ENCODE results near the gene PDE6D. TPM values are rescaled to one million over a fixed set of nuclear protein-coding genes. Genes with fewer than 3 reads are reported as not detected.
A peak's percentile ranks its signal among the peaks of the same experiment; 100 is the strongest.

The PDE6D gene
- total and polyA plus RNA-seq, 2 of the 13 experiments (the other 11 are each of a cell fraction or from before 2014, with no cell fraction given), result 14.1 to 23.2 TPM

DNA sequence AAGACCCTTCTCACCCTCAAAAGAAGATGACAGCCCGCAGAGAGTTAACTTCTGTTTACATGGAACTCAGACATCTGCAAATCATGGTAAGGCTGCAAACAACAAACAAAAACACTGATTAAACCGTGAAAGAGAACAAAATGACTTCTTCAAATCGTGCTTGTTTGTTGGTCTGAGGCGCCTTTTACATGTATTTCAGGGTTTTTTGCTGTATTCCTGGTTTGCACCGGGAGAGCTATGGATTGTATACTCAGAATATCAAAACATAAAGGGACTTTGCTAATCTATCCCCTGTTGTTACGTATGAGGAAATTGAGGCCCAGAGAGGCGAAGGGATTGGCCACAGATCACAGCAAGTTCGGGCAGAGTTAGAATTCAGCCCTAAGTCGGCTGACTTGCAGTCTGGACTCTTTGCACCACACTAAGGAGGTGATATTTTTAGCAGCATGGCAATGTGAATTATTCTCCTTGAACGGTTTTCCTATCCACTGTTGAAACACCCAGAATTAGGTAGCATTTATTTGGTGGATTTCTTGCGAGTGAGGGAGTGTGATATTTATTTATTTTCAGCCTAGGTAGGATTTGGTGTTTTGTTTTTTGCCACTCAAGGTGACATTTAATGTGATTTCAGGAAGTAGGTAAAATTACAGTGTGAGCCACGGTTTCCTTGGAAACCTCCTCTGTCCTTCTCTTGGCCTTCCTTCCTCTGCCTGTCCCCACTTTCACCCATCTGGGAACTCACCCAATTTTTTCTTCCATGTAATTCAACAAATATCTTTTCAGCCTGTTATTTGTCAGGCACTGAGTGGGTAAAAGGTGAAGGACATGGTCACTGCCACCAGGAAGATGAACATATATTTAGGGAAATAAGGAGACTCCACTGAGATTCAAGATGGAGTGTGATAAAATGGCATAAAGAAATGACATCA is 980 bp upstream of the PDE6D start (continued):
- no peak for TF ChIP-seq ZNF607 (CRISPR knock-in tag; IDR thresholded peaks at IDR 0.05; ENCODE audit: borderline replicate concordance)
- TF ChIP-seq ZNF569 (CRISPR knock-in tag; IDR thresholded peaks at IDR 0.05; ENCODE audit: borderline replicate concordance), result no peak
- TF ChIP-seq ASH2L (IDR thresholded peaks at IDR 0.05; ENCODE audit: insufficient read length, low read depth, low read length), result no peak
- TF ChIP-seq ZC3H13 (CRISPR knock-in tag; IDR thresholded peaks at IDR 0.05), result no peak
- no peak for TF ChIP-seq SAP130 (CRISPR knock-in tag; IDR thresholded peaks at IDR 0.05; ENCODE audit: low read depth)
- no peak for TF ChIP-seq SETDB1 (CRISPR knock-in tag; IDR thresholded peaks at IDR 0.05; ENCODE audit: borderline replicate concordance)
- TF ChIP-seq ESRRA (CRISPR knock-in tag; IDR thresholded peaks at IDR 0.05; ENCODE audit: low read depth), result 0 out of 2 replicates have a peak, but pooled peaks have one; percentile 9
- TF ChIP-seq NR3C1 (CRISPR knock-in tag; IDR thresholded peaks at IDR 0.05), result no peak
- no peak for TF ChIP-seq ZNF333 (CRISPR knock-in tag; IDR thresholded peaks at IDR 0.05; ENCODE audit: borderline replicate concordance)
- TF ChIP-seq FOXO1 (CRISPR knock-in tag; IDR thresholded peaks at IDR 0.05), result no peak
- TF ChIP-seq, protein P1, sequence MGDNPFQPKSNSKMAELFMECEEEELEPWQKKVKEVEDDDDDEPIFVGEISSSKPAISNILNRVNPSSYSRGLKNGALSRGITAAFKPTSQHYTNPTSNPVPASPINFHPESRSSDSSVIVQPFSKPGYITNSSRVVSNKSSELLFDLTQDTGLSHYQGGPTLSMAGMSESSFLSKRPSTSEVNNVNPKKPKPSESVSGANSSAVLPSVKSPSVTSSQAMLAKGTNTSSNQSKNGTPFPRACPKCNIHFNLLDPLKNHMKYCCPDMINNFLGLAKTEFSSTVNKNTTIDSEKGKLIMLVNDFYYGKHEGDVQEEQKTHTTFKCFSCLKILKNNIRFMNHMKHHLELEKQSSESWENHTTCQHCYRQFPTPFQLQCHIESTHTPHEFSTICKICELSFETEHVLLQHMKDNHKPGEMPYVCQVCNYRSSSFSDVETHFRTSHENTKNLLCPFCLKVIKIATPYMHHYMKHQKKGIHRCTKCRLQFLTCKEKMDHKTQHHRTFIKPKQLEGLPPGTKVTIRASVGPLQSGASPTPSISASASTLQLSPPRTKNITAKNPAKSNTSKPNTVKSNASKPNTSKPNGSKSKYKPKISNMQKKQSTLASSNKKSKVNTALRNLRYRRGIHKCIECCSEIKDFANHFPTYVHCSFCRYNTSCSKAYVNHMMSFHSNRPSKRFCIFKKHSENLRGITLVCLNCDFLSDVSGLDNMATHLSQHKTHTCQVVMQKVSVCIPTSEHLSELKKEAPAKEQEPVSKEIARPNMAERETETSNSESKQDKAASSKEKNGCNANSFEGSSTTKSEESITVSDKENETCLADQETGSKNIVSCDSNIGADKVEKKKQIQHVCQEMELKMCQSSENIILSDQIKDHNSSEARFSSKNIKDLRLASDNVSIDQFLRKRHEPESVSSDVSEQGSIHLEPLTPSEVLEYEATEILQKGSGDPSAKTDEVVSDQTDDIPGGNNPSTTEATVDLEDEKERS (CRISPR knock-in tag; IDR thresholded peaks at IDR 0.05), result no peak
- TF ChIP-seq, protein P2, sequence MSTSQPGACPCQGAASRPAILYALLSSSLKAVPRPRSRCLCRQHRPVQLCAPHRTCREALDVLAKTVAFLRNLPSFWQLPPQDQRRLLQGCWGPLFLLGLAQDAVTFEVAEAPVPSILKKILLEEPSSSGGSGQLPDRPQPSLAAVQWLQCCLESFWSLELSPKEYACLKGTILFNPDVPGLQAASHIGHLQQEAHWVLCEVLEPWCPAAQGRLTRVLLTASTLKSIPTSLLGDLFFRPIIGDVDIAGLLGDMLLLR (CRISPR knock-in tag; IDR thresholded peaks at IDR 0.05), result no peak
- TF ChIP-seq RARG (CRISPR knock-in tag; IDR thresholded peaks at IDR 0.05; ENCODE audit: low read depth), result no peak
- no peak for TF ChIP-seq MTF1 (CRISPR knock-in tag; IDR thresholded peaks at IDR 0.05)
- TF ChIP-seq, protein P3, sequence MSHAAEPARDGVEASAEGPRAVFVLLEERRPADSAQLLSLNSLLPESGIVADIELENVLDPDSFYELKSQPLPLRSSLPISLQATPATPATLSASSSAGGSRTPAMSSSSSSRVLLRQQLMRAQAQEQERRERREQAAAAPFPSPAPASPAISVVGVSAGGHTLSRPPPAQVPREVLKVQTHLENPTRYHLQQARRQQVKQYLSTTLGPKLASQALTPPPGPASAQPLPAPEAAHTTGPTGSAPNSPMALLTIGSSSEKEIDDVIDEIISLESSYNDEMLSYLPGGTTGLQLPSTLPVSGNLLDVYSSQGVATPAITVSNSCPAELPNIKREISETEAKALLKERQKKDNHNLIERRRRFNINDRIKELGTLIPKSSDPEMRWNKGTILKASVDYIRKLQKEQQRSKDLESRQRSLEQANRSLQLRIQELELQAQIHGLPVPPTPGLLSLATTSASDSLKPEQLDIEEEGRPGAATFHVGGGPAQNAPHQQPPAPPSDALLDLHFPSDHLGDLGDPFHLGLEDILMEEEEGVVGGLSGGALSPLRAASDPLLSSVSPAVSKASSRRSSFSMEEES (CRISPR knock-in tag; IDR thresholded peaks at IDR 0.05), result no peak
- no peak for TF ChIP-seq TSC22D2 (CRISPR knock-in tag; IDR thresholded peaks at IDR 0.05; ENCODE audit: borderline replicate concordance)
- TF ChIP-seq, protein P4, sequence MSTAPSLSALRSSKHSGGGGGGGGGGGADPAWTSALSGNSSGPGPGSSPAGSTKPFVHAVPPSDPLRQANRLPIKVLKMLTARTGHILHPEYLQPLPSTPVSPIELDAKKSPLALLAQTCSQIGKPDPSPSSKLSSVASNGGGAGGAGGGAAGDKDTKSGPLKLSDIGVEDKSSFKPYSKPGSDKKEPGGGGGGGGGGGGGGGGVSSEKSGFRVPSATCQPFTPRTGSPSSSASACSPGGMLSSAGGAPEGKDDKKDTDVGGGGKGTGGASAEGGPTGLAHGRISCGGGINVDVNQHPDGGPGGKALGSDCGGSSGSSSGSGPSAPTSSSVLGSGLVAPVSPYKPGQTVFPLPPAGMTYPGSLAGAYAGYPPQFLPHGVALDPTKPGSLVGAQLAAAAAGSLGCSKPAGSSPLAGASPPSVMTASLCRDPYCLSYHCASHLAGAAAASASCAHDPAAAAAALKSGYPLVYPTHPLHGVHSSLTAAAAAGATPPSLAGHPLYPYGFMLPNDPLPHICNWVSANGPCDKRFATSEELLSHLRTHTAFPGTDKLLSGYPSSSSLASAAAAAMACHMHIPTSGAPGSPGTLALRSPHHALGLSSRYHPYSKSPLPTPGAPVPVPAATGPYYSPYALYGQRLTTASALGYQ (CRISPR knock-in tag; IDR thresholded peaks at IDR 0.05), result no peak
- TF ChIP-seq MYC (CRISPR knock-in tag; IDR thresholded peaks at IDR 0.05; ENCODE audit: borderline replicate concordance), result no peak
- no peak for TF ChIP-seq SYNCRIP (IDR thresholded peaks at IDR 0.05; ENCODE audit: insufficient read depth, low read depth, low read length)
- TF ChIP-seq, protein P5, sequence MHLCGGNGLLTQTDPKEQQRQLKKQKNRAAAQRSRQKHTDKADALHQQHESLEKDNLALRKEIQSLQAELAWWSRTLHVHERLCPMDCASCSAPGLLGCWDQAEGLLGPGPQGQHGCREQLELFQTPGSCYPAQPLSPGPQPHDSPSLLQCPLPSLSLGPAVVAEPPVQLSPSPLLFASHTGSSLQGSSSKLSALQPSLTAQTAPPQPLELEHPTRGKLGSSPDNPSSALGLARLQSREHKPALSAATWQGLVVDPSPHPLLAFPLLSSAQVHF (CRISPR knock-in tag; IDR thresholded peaks at IDR 0.05), result no peak
- no peak for TF ChIP-seq ETV5 (CRISPR knock-in tag; IDR thresholded peaks at IDR 0.05; ENCODE audit: borderline replicate concordance)
- TF ChIP-seq ZFP36L2 (CRISPR knock-in tag; IDR thresholded peaks at IDR 0.05), result no peak
